ENCODE results near the gene KCTD4. TPM values are rescaled to one million over a fixed set of nuclear protein-coding genes. Genes with fewer than 3 reads are reported as not detected.

The KCTD4 gene
- not detected in 2 replicates for total RNA-seq

GRCh38 chr13:45200701-45201232 lies at the start of gene KCTD4:
TSS of gene KCTD4 (minus strand) at chr13:45201045. CDS start at chr13:45194567, 6,478 bp downstream.

Other genes with a start within 250 kb of the KCTD4 start
- 2.6 and 3.4 TPM in 2 replicates for gene NUFIP1, start 211.6 kb downstream of the KCTD4 start, total RNA-seq
- gene GPALPP1, start 211.5 kb downstream of the KCTD4 start, total RNA-seq, result 32.4 and 34.9 TPM in 2 replicates
- 26.7 and 32.5 TPM in 2 replicates for gene GTF2F2, start 80.5 kb downstream of the KCTD4 start, total RNA-seq
- 1,943 and 2,459 TPM in 2 replicates for gene TPT1, start 140.1 kb upstream of the KCTD4 start, total RNA-seq
- 20.8 and 32.4 TPM in 2 replicates for gene SLC25A30, start 217.3 kb upstream of the KCTD4 start, total RNA-seq

Data from uterine smooth muscle cell (primary cell).